ENCODE data around the gene DIAPH2.
A peak's percentile ranks its signal among the peaks of the same experiment; 100 is the strongest.

Gene DIAPH2

GRCh38 chrX:96979766-96980165, 295.1 kb downstream of the DIAPH2 start:
- no peak for DNase-seq

GRCh38 chrX:96982161-96982560, 297.5 kb downstream of the DIAPH2 start:
- DNase-seq, result no peak

- no peak for DNase-seq
Measured at GRCh38 chrX:96984538-96984937, 299.9 kb downstream of the DIAPH2 start.

GRCh38 chrX:96985046-96985445, 300.4 kb downstream of the DIAPH2 start:
- no peak for DNase-seq

GRCh38 chrX:96987228-96987627, 302.6 kb downstream of the DIAPH2 start:
- DNase-seq, result no peak

GRCh38 chrX:96989830-96990571, 305.4 kb downstream of the DIAPH2 start:
- DNase-seq, result no peak

GRCh38 chrX:96994093-96994492, 309.5 kb downstream of the DIAPH2 start:
- DNase-seq, result no peak

GRCh38 chrX:96997196-96997595, 312.6 kb downstream of the DIAPH2 start:
- no peak for DNase-seq

- no peak for DNase-seq
Measured at GRCh38 chrX:97000682-97001368, 316.2 kb downstream of the DIAPH2 start.

GRCh38 chrX:97006167-97006566, 321.5 kb downstream of the DIAPH2 start:
- no peak for DNase-seq

- no peak for DNase-seq
Measured at GRCh38 chrX:97009391-97009790, 324.7 kb downstream of the DIAPH2 start.

GRCh38 chrX:97011540-97011939, 326.9 kb downstream of the DIAPH2 start:
- DNase-seq, result no peak

- no peak for DNase-seq
Measured at GRCh38 chrX:97016106-97016505, 331.5 kb downstream of the DIAPH2 start.

- DNase-seq, result no peak
Measured at GRCh38 chrX:97021680-97022079, 337.0 kb downstream of the DIAPH2 start.

GRCh38 chrX:97026406-97026805, 341.8 kb downstream of the DIAPH2 start:
- no peak for DNase-seq

GRCh38 chrX:97027384-97027922, 342.8 kb downstream of the DIAPH2 start:
- DNase-seq, result no peak

- no peak for DNase-seq
Measured at GRCh38 chrX:97030463-97030862, 345.8 kb downstream of the DIAPH2 start.

- no peak for DNase-seq
Measured at GRCh38 chrX:97030947-97031346, 346.3 kb downstream of the DIAPH2 start.

- peak; percentile 65 to 90 for DNase-seq
Measured at GRCh38 chrX:97039363-97040029, 354.9 kb downstream of the DIAPH2 start.

GRCh38 chrX:97045470-97045869, 360.8 kb downstream of the DIAPH2 start:
- DNase-seq, result no peak

GRCh38 chrX:97046867-97047266, 362.2 kb downstream of the DIAPH2 start:
- DNase-seq, result no peak

GRCh38 chrX:97050392-97050791, 365.8 kb downstream of the DIAPH2 start:
- DNase-seq, result peak in 1 of 2 experiments; percentile 8

GRCh38 chrX:97057349-97057909, 372.8 kb downstream of the DIAPH2 start:
- peak; percentile 29 to 35 for DNase-seq

All from NCI-H446 (cell line).